Activated CD8-positive, alpha-beta memory T cell treated with anti-CD3 and anti-CD28 coated beads, Interleukin-2, amount 10 ng/mL, durations not matched to agents 7 days and 5 days (primary cell): Measurements from ENCODE around the gene CUX1. TPM values are rescaled to one million over a fixed set of nuclear protein-coding genes. Genes with fewer than 3 reads are reported as not detected.

Source experiments
- ATAC-seq: fragments of 150-1000 bp; cut with Tn5 transposase; one replicate; pipeline ENCODE4 v1.10.0; 2021; ENCODE audit warnings: moderate library complexity
- CTCF ChIA-PET: fragments of 350-600 bp; sonication (Branson Sonifier 250); formaldehyde crosslinking; loops from one replicate; lab custom pipeline; 2021; ENCODE audit warnings: antibody characterized with exemption; lab: Charles Lee
- DNase-seq: peaks from one replicate; pipeline ENCODE4 v3.0.0-alpha.2; 2020
- H3K27ac Mint-ChIP-seq: one replicate; pipeline ENCODE4 v1.8.0; 2021; ENCODE audit warnings: mild to moderate bottlenecking, mixed read lengths
- H3K27me3 Mint-ChIP-seq: one replicate; pipeline ENCODE4 v1.8.0; 2021; ENCODE audit warnings: mixed read lengths
- H3K36me3 Mint-ChIP-seq: one replicate; pipeline ENCODE4 v1.8.0; 2021; ENCODE audit warnings: mild to moderate bottlenecking, mixed read lengths
- H3K4me1 Mint-ChIP-seq: one replicate; pipeline ENCODE4 v1.8.0; 2021; ENCODE audit warnings: mixed read lengths
- H3K4me3 Mint-ChIP-seq: one replicate; pipeline ENCODE4 v1.8.0; 2021; ENCODE audit warnings: mild to moderate bottlenecking, moderate library complexity, mixed read lengths
- H3K9me3 Mint-ChIP-seq: one replicate; pipeline ENCODE4 v1.8.0; 2022; ENCODE audit warnings: low read depth, mixed read lengths
- total RNA-seq, 2 experiments: library from RNA; stranded (reverse); gene quantifications; one replicate each; pipeline ENCODE4 v1.2.3, GENCODE V29; 2021

The CUX1 gene
- total RNA-seq, 2 experiments from 2014 or later = 24.0 to 28.7 TPM

- no peak overlapping the region for H3K27ac Mint-ChIP-seq
- no peaks in the 10 kb centered on the region for H3K9me3 Mint-ChIP-seq
- H3K4me1 Mint-ChIP-seq = no peaks in the 10 kb centered on the region
- H3K4me3 Mint-ChIP-seq = no peak overlapping the region
- CTCF ChIA-PET = no interaction called here
- no peaks in the 10 kb centered on the region for H3K36me3 Mint-ChIP-seq
- ATAC-seq (no peak), DNase-seq (no peak)
- H3K27me3 Mint-ChIP-seq = no peaks in the 10 kb centered on the region
Observed at GRCh38 chr7:102192790-102193189, 375.4 kb downstream of the CUX1 start.

- CTCF ChIA-PET = no interaction called here
- H3K36me3 Mint-ChIP-seq = no peaks in the 10 kb centered on the region
- no peak overlapping the region for H3K4me3 Mint-ChIP-seq
Observed at GRCh38 chr7:102193806-102194205, 376.4 kb downstream of the CUX1 start.

GRCh38 chr7:102195361-102195760 lies 377.9 kb downstream of the CUX1 start:
- Mint-ChIP-seq H3K27ac (no peak overlapping the region), H3K36me3 (no peaks in the 10 kb centered on the region), H3K9me3 (no peaks in the 10 kb centered on the region), H3K4me1 (no peaks in the 10 kb centered on the region), H3K27me3 (no peaks in the 10 kb centered on the region), H3K4me3 (no peak overlapping the region)
- DNase-seq = no peak
- CTCF ChIA-PET = interaction anchor here (0.7 kb wide), 1 partner anchor 1481 kb away, joined by 4 read pairs; no protein-coding TSS in a partner anchor
- no peak for ATAC-seq

More at GRCh38 chr7:102193806-102194205, 376.4 kb downstream of the CUX1 start:
- no peaks in the 10 kb centered on the region for H3K4me1 Mint-ChIP-seq
- H3K27ac Mint-ChIP-seq = no peak overlapping the region
- no peak for DNase-seq
- no peak for ATAC-seq
- no peaks in the 10 kb centered on the region for H3K9me3 Mint-ChIP-seq
- no peaks in the 10 kb centered on the region for H3K27me3 Mint-ChIP-seq

- Mint-ChIP-seq H3K27ac (no peak overlapping the region), H3K9me3 (no peaks in the 10 kb centered on the region), H3K36me3 (no peaks in the 10 kb centered on the region), H3K4me1 (no peaks in the 10 kb centered on the region), H3K27me3 (no peaks in the 10 kb centered on the region), H3K4me3 (no peak overlapping the region)
- CTCF ChIA-PET = no interaction called here
- ATAC-seq (no peak), DNase-seq (no peak)
Observed at GRCh38 chr7:102196028-102196427, 378.6 kb downstream of the CUX1 start.

- no peaks in the 10 kb centered on the region for H3K27me3 Mint-ChIP-seq
- no peaks in the 10 kb centered on the region for H3K4me1 Mint-ChIP-seq
- H3K4me3 Mint-ChIP-seq = no peak overlapping the region
- H3K27ac Mint-ChIP-seq = no peak overlapping the region
- ATAC-seq (no peak), DNase-seq (no peak)
- H3K36me3 Mint-ChIP-seq = no peaks in the 10 kb centered on the region
- no peaks in the 10 kb centered on the region for H3K9me3 Mint-ChIP-seq
- CTCF ChIA-PET = no interaction called here
Observed at GRCh38 chr7:102197161-102197560, 379.7 kb downstream of the CUX1 start.

GRCh38 chr7:102197599-102197998 lies 380.2 kb downstream of the CUX1 start:
- Mint-ChIP-seq H3K4me1 (no peaks in the 10 kb centered on the region), H3K27ac (no peak overlapping the region), H3K27me3 (no peaks in the 10 kb centered on the region), H3K4me3 (no peak overlapping the region), H3K36me3 (no peaks in the 10 kb centered on the region), H3K9me3 (no peaks in the 10 kb centered on the region)
- no peak for ATAC-seq
- CTCF ChIA-PET = no interaction called here
- DNase-seq = no peak

- DNase-seq (no peak), ATAC-seq (no peak)
- Mint-ChIP-seq H3K9me3 (no peaks in the 10 kb centered on the region), H3K4me1 (no peaks in the 10 kb centered on the region), H3K4me3 (no peak overlapping the region), H3K36me3 (no peaks in the 10 kb centered on the region), H3K27me3 (no peaks in the 10 kb centered on the region), H3K27ac (no peak overlapping the region)
- CTCF ChIA-PET = no interaction called here
Observed at GRCh38 chr7:102198417-102198956, 381.1 kb downstream of the CUX1 start.

- Mint-ChIP-seq H3K4me3 (no peak overlapping the region), H3K4me1 (no peaks in the 10 kb centered on the region), H3K9me3 (no peaks in the 10 kb centered on the region), H3K27ac (no peak overlapping the region), H3K36me3 (no peaks in the 10 kb centered on the region), H3K27me3 (no peaks in the 10 kb centered on the region)
- ATAC-seq (no peak), DNase-seq (no peak)
- CTCF ChIA-PET = interaction anchor here (1.2 kb wide), 1 partner anchor 12 kb away, joined by 4 read pairs; no protein-coding TSS in a partner anchor
Observed at GRCh38 chr7:102201576-102201975, 384.1 kb downstream of the CUX1 start.

GRCh38 chr7:102202556-102202955 lies 385.1 kb downstream of the CUX1 start:
- DNase-seq (no peak), ATAC-seq (no peak)
- Mint-ChIP-seq H3K27me3 (no peaks in the 10 kb centered on the region), H3K27ac (no peak overlapping the region), H3K4me3 (no peak overlapping the region), H3K4me1 (no peaks in the 10 kb centered on the region), H3K36me3 (no peaks in the 10 kb centered on the region), H3K9me3 (no peaks in the 10 kb centered on the region)
- CTCF ChIA-PET = interaction anchor here (1.2 kb wide), 1 partner anchor 13 kb away, joined by 4 read pairs; no protein-coding TSS in a partner anchor

- Mint-ChIP-seq H3K27ac (no peak overlapping the region), H3K36me3 (no peaks in the 10 kb centered on the region), H3K4me1 (no peaks in the 10 kb centered on the region), H3K4me3 (no peak overlapping the region), H3K9me3 (no peaks in the 10 kb centered on the region), H3K27me3 (no peaks in the 10 kb centered on the region)
- DNase-seq = no peak
- no peak for ATAC-seq
- CTCF ChIA-PET = no interaction called here
Observed at GRCh38 chr7:102203218-102203617, 385.8 kb downstream of the CUX1 start.

GRCh38 chr7:102204212-102204611 lies 386.8 kb downstream of the CUX1 start:
- Mint-ChIP-seq H3K27ac (no peak overlapping the region), H3K9me3 (no peaks in the 10 kb centered on the region), H3K36me3 (no peaks in the 10 kb centered on the region), H3K27me3 (no peaks in the 10 kb centered on the region), H3K4me1 (no peaks in the 10 kb centered on the region), H3K4me3 (no peak overlapping the region)
- CTCF ChIA-PET = no interaction called here
- ATAC-seq = no peak
- DNase-seq = no peak

GRCh38 chr7:102205915-102206314 lies 388.5 kb downstream of the CUX1 start:
- Mint-ChIP-seq H3K27ac (no peak overlapping the region), H3K36me3 (no peaks in the 10 kb centered on the region)
- CTCF ChIA-PET = no interaction called here

GRCh38 chr7:102208826-102209225 lies 391.4 kb downstream of the CUX1 start:
- Mint-ChIP-seq H3K36me3 (no peaks in the 10 kb centered on the region), H3K27ac (no peak overlapping the region), H3K4me1 (no peaks in the 10 kb centered on the region), H3K4me3 (no peak overlapping the region), H3K27me3 (no peaks in the 10 kb centered on the region), H3K9me3 (no peaks in the 10 kb centered on the region)
- DNase-seq (no peak), ATAC-seq (no peak)
- CTCF ChIA-PET = no interaction called here

More at GRCh38 chr7:102205915-102206314, 388.5 kb downstream of the CUX1 start:
- no peak overlapping the region for H3K4me3 Mint-ChIP-seq
- no peaks in the 10 kb centered on the region for H3K27me3 Mint-ChIP-seq
- no peaks in the 10 kb centered on the region for H3K4me1 Mint-ChIP-seq
- no peak for ATAC-seq
- no peaks in the 10 kb centered on the region for H3K9me3 Mint-ChIP-seq
- DNase-seq = no peak

- Mint-ChIP-seq H3K4me1 (no peaks in the 10 kb centered on the region), H3K27me3 (no peaks in the 10 kb centered on the region), H3K36me3 (no peaks in the 10 kb centered on the region), H3K4me3 (no peak overlapping the region), H3K9me3 (no peaks in the 10 kb centered on the region), H3K27ac (no peak overlapping the region)
- CTCF ChIA-PET = no interaction called here
- DNase-seq (no peak), ATAC-seq (no peak)
Observed at GRCh38 chr7:102210787-102211186, 393.4 kb downstream of the CUX1 start.
